HepG2 (cell line): Measurements from ENCODE around the gene SLC44A5. TPM values are rescaled to one million over a fixed set of nuclear protein-coding genes. Genes with fewer than 3 reads are reported as not detected.

Experiments used
- ATAC-seq: fragments of 200-7000 bp; cut with Tn5 transposase; 3 replicates; pipeline ENCODE4 v1.9.1; 2020; ENCODE audit warnings: mild to moderate bottlenecking, moderate library complexity
- BruUV-seq: library from RNA; stranded (reverse); fragments of 400-500 nt; replicated peaks from 2 replicates; lab custom pipeline; 2021; lab: Mats Ljungman, UMichigan
- CTCF ChIA-PET: fragments of 300-600 bp; formaldehyde crosslinking; extraction: SDS; loops from one replicate; lab custom pipeline; 2021; ENCODE audit warnings: low total read pairs, inconsistent platforms, low intra/inter-chr PET ratio; lab: Yijun Ruan, JAX
- POLR2A ChIA-PET: fragments of 350-600 bp; sonication (Branson Sonifier 250); formaldehyde crosslinking; loops from one replicate; lab custom pipeline; 2020; ENCODE audit warnings: antibody characterized with exemption, inconsistent platforms; lab: Yijun Ruan, JAX
- DNase-seq: peaks from one replicate; pipeline ENCODE4 v3.0.0-alpha.2; 2015; ENCODE audit warnings: low spot score
- FAIRE-seq: peaks from 3 replicates; lab custom pipeline; 2011; peaks lifted over from hg19 to GRCh38; lab: Jason Lieb, UNC
- H2AFZ ChIP-seq: one replicate; pipeline ENCODE4 v1.6.1; 2011; ENCODE audit warnings: low read length, inconsistent platforms
- H3K27ac ChIP-seq: fragments of 300-600 bp; 3 replicates; pipeline ENCODE4 v1.8.0; 2011; ENCODE audit warnings: mixed run types, mild to moderate bottlenecking, mixed read lengths, low read length, inconsistent platforms; ENCODE audit not compliant: insufficient read depth; ENCODE audit errors: extremely low read length
- H3K27me3 ChIP-seq, 2 experiments: fragments of 200-600 bp in 1 of 2; 2 replicates in 1 of 2; 3 replicates in 1 of 2; pipeline versions ENCODE4 v1.6.0 to v1.8.0; 2011; ENCODE audit warnings: low read length in 2 of 2, mild to moderate bottlenecking in 2 of 2, moderate library complexity in 2 of 2, inconsistent platforms in 1 of 2; ENCODE audit not compliant: insufficient read depth in 2 of 2, control insufficient read depth in 1 of 2
- H3K36me3 ChIP-seq, 2 experiments: fragments of 200-600 bp in 1 of 2; replicated peaks in 1 of 2; 2 replicates in 1 of 2; 3 replicates in 1 of 2; pipeline versions ENCODE4 v1.5.1 to v1.8.0; 2011; ENCODE audit warnings: low read length in 2 of 2, inconsistent platforms in 1 of 2; ENCODE audit not compliant: insufficient read depth in 2 of 2, control insufficient read depth in 1 of 2
- H3K4me1 ChIP-seq: 2 replicates; pipeline ENCODE4 v1.5.1; 2012; ENCODE audit warnings: low read length, inconsistent platforms; ENCODE audit not compliant: insufficient read depth
- H3K4me2 ChIP-seq: 2 replicates; pipeline ENCODE4 v1.6.0; 2011; ENCODE audit warnings: low read depth, low read length, inconsistent platforms
- H3K4me3 ChIP-seq, 3 experiments: fragments of 200-600 bp in 1 of 3; sonication (generic), shearing (Covaris generic) in 1 of 3; replicated peaks in 1 of 3; 2 replicates each; pipeline ENCODE4 v1.5.1; 2011 to 2016; ENCODE audit warnings: low read length in 3 of 3, inconsistent platforms in 2 of 3, low read depth in 2 of 3, mild to moderate bottlenecking in 2 of 3, control low read depth in 1 of 3, mixed read lengths in 1 of 3; ENCODE audit not compliant: insufficient read depth in 1 of 3
- H3K79me2 ChIP-seq: one replicate; pipeline ENCODE4 v1.6.1; 2011; ENCODE audit warnings: low read length, inconsistent platforms; ENCODE audit not compliant: insufficient read depth
- H3K9ac ChIP-seq: 2 replicates; pipeline ENCODE4 v1.6.0; 2011; ENCODE audit warnings: mild to moderate bottlenecking, low read depth, low read length, inconsistent platforms; ENCODE audit not compliant: insufficient read depth
- H3K9me3 ChIP-seq: 2 replicates; pipeline ENCODE4 v1.5.1; 2012; ENCODE audit warnings: mild to moderate bottlenecking, low read length
- H4K20me1 ChIP-seq: 2 replicates; pipeline ENCODE4 v1.6.0; 2011; ENCODE audit warnings: inconsistent platforms, mild to moderate bottlenecking, low read length, moderate library complexity; ENCODE audit not compliant: insufficient read depth
- CTCF ChIP-seq: sonication (generic); formaldehyde crosslinking; IDR thresholded peaks from 2 replicates; pipeline ENCODE4 v1.5.0; 2020; ENCODE audit warnings: mild to moderate bottlenecking, missing genetic modification reagents, moderate library complexity
- FOXA1 ChIP-seq, 2 experiments: fragments of 450-650 bp in 1 of 2; sonication (generic) in 1 of 2; formaldehyde crosslinking in 1 of 2; IDR thresholded peaks; 2 replicates each; pipeline versions ENCODE4 v1.4.0 to v1.6.1; 2016 to 2020; ENCODE audit warnings: missing genetic modification reagents in 1 of 2
- FOXA3 ChIP-seq: IDR thresholded peaks from 2 replicates; pipeline ENCODE4 v1.6.1; 2016; ENCODE audit warnings: missing genetic modification reagents, missing compliant biosample characterization
- FOXP1 ChIP-seq, 2 experiments: fragments of 450-650 bp in 1 of 2; IDR thresholded peaks; 2 replicates each; pipeline ENCODE4 v1.6.1; 2017 to 2018; ENCODE audit warnings: antibody characterized with exemption in 1 of 2
- FOXP4 ChIP-seq: sonication (generic); formaldehyde crosslinking; IDR thresholded peaks from 2 replicates; pipeline ENCODE4 v1.4.0; 2020; ENCODE audit warnings: missing genetic modification reagents
- HOMEZ ChIP-seq: IDR thresholded peaks from 2 replicates; pipeline ENCODE4 v1.6.1; 2016; ENCODE audit warnings: low read depth
- KAT7 ChIP-seq: IDR thresholded peaks from 2 replicates; pipeline ENCODE4 v1.6.1; 2018; ENCODE audit warnings: borderline replicate concordance, missing compliant biosample characterization
- POGK ChIP-seq: sonication (generic); formaldehyde crosslinking; conservative IDR thresholded peaks from 2 replicates; pipeline ENCODE4 v1.8.0; 2022; ENCODE audit warnings: mild to moderate bottlenecking, moderate library complexity, missing genetic modification reagents
- RAD21 ChIP-seq: fragments of 450-650 bp; formaldehyde crosslinking; IDR thresholded peaks from 2 replicates; pipeline ENCODE4 v1.5.0; 2020; ENCODE audit warnings: mild to moderate bottlenecking
- SMC3 ChIP-seq: IDR thresholded peaks from 2 replicates; pipeline ENCODE4 v1.6.1; 2011; ENCODE audit warnings: low read length, improper control_type of control experiment
- STAG1 ChIP-seq: sonication (generic); formaldehyde crosslinking; IDR thresholded peaks from 2 replicates; pipeline ENCODE4 v1.4.0; 2020; ENCODE audit warnings: missing genetic modification reagents
- ZNF564 ChIP-seq: sonication (generic); formaldehyde crosslinking; IDR thresholded peaks from 2 replicates; pipeline ENCODE4 v1.8.1; 2023; ENCODE audit warnings: mild to moderate bottlenecking, missing genetic modification reagents
- ZNF691 ChIP-seq: sonication (generic); formaldehyde crosslinking; IDR thresholded peaks from 2 replicates; pipeline ENCODE4 v1.4.0; 2020; ENCODE audit warnings: missing genetic modification reagents, low read depth, mild to moderate bottlenecking, borderline replicate concordance
- WGBS: methylation state at CpG from one replicate; pipeline ENCODE4 v1.1.6; 2017; ENCODE audit warnings: low lambda C conversion rate; 5-methylcytosine and 5-hydroxymethylcytosine counted together
- in situ Hi-C: cut with HindIII; loops from 2 replicates; pipeline ENCODE4 v1.10.0; 2017; ENCODE audit warnings: low pct_unique_long_range_greater_than_20kb; ENCODE audit not compliant: extremely low pct_ligation_motif_present
- intact Hi-C: fragments of 100-400 bp; cut with micrococcal nuclease; formaldehyde crosslinking; loops from one replicate; pipeline ENCODE4 v1.10.0; 2022; ENCODE audit not compliant: unreplicated experiment
- polyA plus RNA-seq, 8 experiments: library from polyadenylated mRNA; depleted of rRNA in 3 of 8; stranded (reverse) in 7 of 8; unstranded in 1 of 8; fragments of >200 nt; fragmentation: Illumina TruSeq in 4 of 8; extraction: Trizol in 4 of 8; gene quantifications; 2 replicates each; pipeline versions ENCODE4 v1.2.1 to v1.2.3, GENCODE V29; 2011 to 2016; ENCODE audit warnings: low read depth in 4 of 8, missing spikeins in 1 of 8, mixed read lengths in 1 of 8; ENCODE audit not compliant: insufficient read depth in 1 of 8
- total RNA-seq, 5 experiments: library from RNA; depleted of rRNA; stranded (reverse); fragments of >200 nt; fragmentation: Illumina TruSeq; extraction: Trizol; gene quantifications; 2 replicates each; pipeline ENCODE4 v1.2.3, GENCODE V29; 2016; ENCODE audit warnings: low read depth in 1 of 5

SLC44A5 gene
- total and polyA plus RNA-seq, 2 of the 13 experiments (the other 11 are each of a cell fraction or from before 2014, with no cell fraction given) = 8.0 to 16.0 TPM

GRCh38 chr1:75203415-75204277 lies 407.3 kb downstream of the SLC44A5 start:
- Histone ChIP-seq H3K9me3 (no peaks in the 10 kb centered on the region), H3K27ac (no peak overlapping the region), H3K79me2 (no peaks in the 10 kb centered on the region), H3K27me3 (no peaks in the 10 kb centered on the region), H4K20me1 (no peaks in the 10 kb centered on the region), H3K4me1 (no peaks in the 10 kb centered on the region), H2AFZ (no peak overlapping the region), H3K4me2 (no peak overlapping the region), H3K9ac (no peak overlapping the region), H3K36me3 (no peaks in the 10 kb centered on the region), H3K4me3 (no peak overlapping the region)
- POLR2A ChIA-PET = no interaction called here
- WGBS = 27% methylated on average over 8 of the region's 8 CpGs
- ATAC-seq = peak; percentile 90
- DNase-seq = peak; percentile 40
- peak; percentile 79 for FAIRE-seq
- intact Hi-C loops = loop anchor here (1.0 to 10.0 kb wide), 3 partner anchors 151 to 431 kb away; no protein-coding TSS in a partner anchor
- CTCF ChIA-PET = interaction anchor here (1.1 to 2.6 kb wide), 2 partner anchors 429 to 431 kb away, joined by 3 to 57 read pairs; no protein-coding TSS in a partner anchor
- in situ Hi-C loops = no loop called here
- no TSS peak for BruUV-seq
- peak; percentile 39; the same call in 1 of the 2 replicates for TF ChIP-seq FOXA3 (CRISPR knock-in tag)
- TF ChIP-seq FOXP4 (CRISPR knock-in tag) = 0 out of 2 replicates have a peak, but pooled peaks have one; percentile 32
- peak; percentile 73 for TF ChIP-seq CTCF (CRISPR knock-in tag)
- TF ChIP-seq RAD21 (CRISPR knock-in tag) = 0 out of 2 replicates have a peak, but pooled peaks have one; percentile 34
- peak; percentile 66; the same call in 1 of the 2 replicates for TF ChIP-seq SMC3
- no peak for TF ChIP-seq KAT7 (CRISPR knock-in tag)
- no peak for TF ChIP-seq ZNF564
- TF ChIP-seq POGK (CRISPR knock-in tag) = no peak
- peak; percentile 79 for TF ChIP-seq STAG1
- TF ChIP-seq FOXP1 (IDR thresholded peaks at IDR 0.05) = no peak
- TF ChIP-seq FOXP1 (CRISPR knock-in tag; IDR thresholded peaks at IDR 0.05) = 0 out of 2 replicates have a peak, but pooled peaks have one; percentile 8
- no peak for TF ChIP-seq FOXA1 (IDR thresholded peaks at IDR 0.05)
- TF ChIP-seq FOXA1 (CRISPR knock-in tag; IDR thresholded peaks at IDR 0.05) = peak; percentile 82
- TF ChIP-seq ZNF691 = no peak
- TF ChIP-seq HOMEZ = no peak
